HEK293 (cell line): ENCODE measurements around the gene AIFM1.

ENCODE experiments used
- KLF16 ChIP-seq: fragments of 450-650 bp; formaldehyde crosslinking; IDR thresholded peaks from 2 replicates; pipeline ENCODE4 v1.5.1; 2017; ENCODE audit warnings: missing biosample characterization, missing genetic modification characterization
- PRDM1 ChIP-seq: fragments of 450-650 bp; formaldehyde crosslinking; IDR thresholded peaks from 2 replicates; pipeline ENCODE4; 2016; ENCODE audit warnings: missing biosample characterization, missing genetic modification characterization
- SCRT1 ChIP-seq: fragments of 450-650 bp; formaldehyde crosslinking; IDR thresholded peaks from 2 replicates; pipeline ENCODE4 v1.5.1; 2016; ENCODE audit warnings: missing biosample characterization, missing genetic modification characterization, borderline replicate concordance
- ZBTB21 ChIP-seq: fragments of 450-650 bp; formaldehyde crosslinking; IDR thresholded peaks from 2 replicates; pipeline ENCODE4 v1.5.1; 2017; ENCODE audit warnings: missing biosample characterization, missing genetic modification characterization
- ZNF350 ChIP-seq: fragments of 450-650 bp; formaldehyde crosslinking; IDR thresholded peaks from 2 replicates; pipeline ENCODE4 v1.5.0; 2017; ENCODE audit warnings: missing biosample characterization, mild to moderate bottlenecking, missing genetic modification characterization
- ZNF549 ChIP-seq: fragments of 450-650 bp; IDR thresholded peaks from 2 replicates; pipeline ENCODE4 v1.5.1; 2018; ENCODE audit warnings: missing biosample characterization, missing genetic modification characterization, mild to moderate bottlenecking, inconsistent platforms, moderate library complexity
- TF ChIP-seq, protein P1 (sequence below): fragments of 450-650 bp; formaldehyde crosslinking; IDR thresholded peaks from 2 replicates; pipeline ENCODE4 v1.5.1; 2016; ENCODE audit warnings: missing biosample characterization, missing genetic modification characterization
- TF ChIP-seq, protein P2 (sequence below): fragments of 450-650 bp; formaldehyde crosslinking; IDR thresholded peaks from 2 replicates; pipeline ENCODE4 v1.5.1; 2016; ENCODE audit warnings: missing biosample characterization, missing genetic modification characterization
- TF ChIP-seq, protein P3 (sequence below): fragments of 450-650 bp; IDR thresholded peaks from 2 replicates; pipeline ENCODE4 v1.5.1; 2018; ENCODE audit warnings: missing biosample characterization, missing genetic modification characterization
- TF ChIP-seq, protein P4 (sequence below): IDR thresholded peaks from 2 replicates; pipeline ENCODE4 v1.6.1; 2011; ENCODE audit warnings: mild to moderate bottlenecking, low read depth, low read length, borderline replicate concordance
- TF ChIP-seq, protein P5 (sequence below): fragments of 450-650 bp; formaldehyde crosslinking; IDR thresholded peaks from 2 replicates; pipeline ENCODE4 v1.5.1; 2017; ENCODE audit warnings: missing biosample characterization, missing genetic modification characterization
- TF ChIP-seq, protein P6 (sequence below): fragments of 450-650 bp; formaldehyde crosslinking; IDR thresholded peaks from 2 replicates; pipeline ENCODE4 v1.5.0; 2017; ENCODE audit warnings: missing biosample characterization, missing genetic modification characterization, borderline replicate concordance
- TF ChIP-seq, protein P7 (sequence below): fragments of 450-650 bp; formaldehyde crosslinking; IDR thresholded peaks from 2 replicates; pipeline ENCODE4; 2016; ENCODE audit warnings: missing biosample characterization, missing genetic modification characterization
- TF ChIP-seq, protein P8 (sequence below): fragments of 450-650 bp; formaldehyde crosslinking; IDR thresholded peaks from 2 replicates; pipeline ENCODE4 v1.5.1; 2016; ENCODE audit warnings: missing biosample characterization, missing genetic modification characterization

DNA sequence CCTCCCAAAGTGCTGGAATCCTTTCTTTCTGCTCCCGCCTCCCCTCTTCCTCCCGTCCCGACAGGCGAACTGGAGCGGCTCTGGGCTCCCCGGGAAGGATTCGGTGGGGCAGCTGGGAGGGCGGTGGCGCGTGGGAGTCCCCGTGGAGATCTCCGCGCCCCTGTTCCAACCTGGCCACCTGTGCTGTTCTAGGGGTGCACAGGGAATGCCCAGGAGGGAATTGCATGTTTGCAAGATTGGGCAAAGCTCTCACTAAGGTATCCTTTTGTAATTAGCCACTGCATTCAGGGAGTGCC is 44.2 kb downstream of the AIFM1 start:
- TF ChIP-seq, protein P1, sequence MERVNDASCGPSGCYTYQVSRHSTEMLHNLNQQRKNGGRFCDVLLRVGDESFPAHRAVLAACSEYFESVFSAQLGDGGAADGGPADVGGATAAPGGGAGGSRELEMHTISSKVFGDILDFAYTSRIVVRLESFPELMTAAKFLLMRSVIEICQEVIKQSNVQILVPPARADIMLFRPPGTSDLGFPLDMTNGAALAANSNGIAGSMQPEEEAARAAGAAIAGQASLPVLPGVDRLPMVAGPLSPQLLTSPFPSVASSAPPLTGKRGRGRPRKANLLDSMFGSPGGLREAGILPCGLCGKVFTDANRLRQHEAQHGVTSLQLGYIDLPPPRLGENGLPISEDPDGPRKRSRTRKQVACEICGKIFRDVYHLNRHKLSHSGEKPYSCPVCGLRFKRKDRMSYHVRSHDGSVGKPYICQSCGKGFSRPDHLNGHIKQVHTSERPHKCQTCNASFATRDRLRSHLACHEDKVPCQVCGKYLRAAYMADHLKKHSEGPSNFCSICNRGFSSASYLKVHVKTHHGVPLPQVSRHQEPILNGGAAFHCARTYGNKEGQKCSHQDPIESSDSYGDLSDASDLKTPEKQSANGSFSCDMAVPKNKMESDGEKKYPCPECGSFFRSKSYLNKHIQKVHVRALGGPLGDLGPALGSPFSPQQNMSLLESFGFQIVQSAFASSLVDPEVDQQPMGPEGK (tag by site-specific recombination) = no peak
- TF ChIP-seq, protein P2, sequence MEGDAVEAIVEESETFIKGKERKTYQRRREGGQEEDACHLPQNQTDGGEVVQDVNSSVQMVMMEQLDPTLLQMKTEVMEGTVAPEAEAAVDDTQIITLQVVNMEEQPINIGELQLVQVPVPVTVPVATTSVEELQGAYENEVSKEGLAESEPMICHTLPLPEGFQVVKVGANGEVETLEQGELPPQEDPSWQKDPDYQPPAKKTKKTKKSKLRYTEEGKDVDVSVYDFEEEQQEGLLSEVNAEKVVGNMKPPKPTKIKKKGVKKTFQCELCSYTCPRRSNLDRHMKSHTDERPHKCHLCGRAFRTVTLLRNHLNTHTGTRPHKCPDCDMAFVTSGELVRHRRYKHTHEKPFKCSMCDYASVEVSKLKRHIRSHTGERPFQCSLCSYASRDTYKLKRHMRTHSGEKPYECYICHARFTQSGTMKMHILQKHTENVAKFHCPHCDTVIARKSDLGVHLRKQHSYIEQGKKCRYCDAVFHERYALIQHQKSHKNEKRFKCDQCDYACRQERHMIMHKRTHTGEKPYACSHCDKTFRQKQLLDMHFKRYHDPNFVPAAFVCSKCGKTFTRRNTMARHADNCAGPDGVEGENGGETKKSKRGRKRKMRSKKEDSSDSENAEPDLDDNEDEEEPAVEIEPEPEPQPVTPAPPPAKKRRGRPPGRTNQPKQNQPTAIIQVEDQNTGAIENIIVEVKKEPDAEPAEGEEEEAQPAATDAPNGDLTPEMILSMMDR = no peak
- TF ChIP-seq ZNF350 (tag by site-specific recombination) = no peak
- TF ChIP-seq, protein P3, sequence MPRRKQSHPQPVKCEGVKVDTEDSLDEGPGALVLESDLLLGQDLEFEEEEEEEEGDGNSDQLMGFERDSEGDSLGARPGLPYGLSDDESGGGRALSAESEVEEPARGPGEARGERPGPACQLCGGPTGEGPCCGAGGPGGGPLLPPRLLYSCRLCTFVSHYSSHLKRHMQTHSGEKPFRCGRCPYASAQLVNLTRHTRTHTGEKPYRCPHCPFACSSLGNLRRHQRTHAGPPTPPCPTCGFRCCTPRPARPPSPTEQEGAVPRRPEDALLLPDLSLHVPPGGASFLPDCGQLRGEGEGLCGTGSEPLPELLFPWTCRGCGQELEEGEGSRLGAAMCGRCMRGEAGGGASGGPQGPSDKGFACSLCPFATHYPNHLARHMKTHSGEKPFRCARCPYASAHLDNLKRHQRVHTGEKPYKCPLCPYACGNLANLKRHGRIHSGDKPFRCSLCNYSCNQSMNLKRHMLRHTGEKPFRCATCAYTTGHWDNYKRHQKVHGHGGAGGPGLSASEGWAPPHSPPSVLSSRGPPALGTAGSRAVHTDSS (tag by site-specific recombination) = no peak
- TF ChIP-seq SCRT1 (tag by site-specific recombination) = no peak
- TF ChIP-seq KLF16 (tag by site-specific recombination) = no peak
- TF ChIP-seq, protein P4, sequence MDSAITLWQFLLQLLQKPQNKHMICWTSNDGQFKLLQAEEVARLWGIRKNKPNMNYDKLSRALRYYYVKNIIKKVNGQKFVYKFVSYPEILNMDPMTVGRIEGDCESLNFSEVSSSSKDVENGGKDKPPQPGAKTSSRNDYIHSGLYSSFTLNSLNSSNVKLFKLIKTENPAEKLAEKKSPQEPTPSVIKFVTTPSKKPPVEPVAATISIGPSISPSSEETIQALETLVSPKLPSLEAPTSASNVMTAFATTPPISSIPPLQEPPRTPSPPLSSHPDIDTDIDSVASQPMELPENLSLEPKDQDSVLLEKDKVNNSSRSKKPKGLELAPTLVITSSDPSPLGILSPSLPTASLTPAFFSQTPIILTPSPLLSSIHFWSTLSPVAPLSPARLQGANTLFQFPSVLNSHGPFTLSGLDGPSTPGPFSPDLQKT = no peak
- TF ChIP-seq, protein P5, sequence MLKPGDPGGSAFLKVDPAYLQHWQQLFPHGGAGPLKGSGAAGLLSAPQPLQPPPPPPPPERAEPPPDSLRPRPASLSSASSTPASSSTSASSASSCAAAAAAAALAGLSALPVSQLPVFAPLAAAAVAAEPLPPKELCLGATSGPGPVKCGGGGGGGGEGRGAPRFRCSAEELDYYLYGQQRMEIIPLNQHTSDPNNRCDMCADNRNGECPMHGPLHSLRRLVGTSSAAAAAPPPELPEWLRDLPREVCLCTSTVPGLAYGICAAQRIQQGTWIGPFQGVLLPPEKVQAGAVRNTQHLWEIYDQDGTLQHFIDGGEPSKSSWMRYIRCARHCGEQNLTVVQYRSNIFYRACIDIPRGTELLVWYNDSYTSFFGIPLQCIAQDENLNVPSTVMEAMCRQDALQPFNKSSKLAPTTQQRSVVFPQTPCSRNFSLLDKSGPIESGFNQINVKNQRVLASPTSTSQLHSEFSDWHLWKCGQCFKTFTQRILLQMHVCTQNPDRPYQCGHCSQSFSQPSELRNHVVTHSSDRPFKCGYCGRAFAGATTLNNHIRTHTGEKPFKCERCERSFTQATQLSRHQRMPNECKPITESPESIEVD (tag by site-specific recombination) = no peak
- TF ChIP-seq PRDM1 = no peak
- no peak for TF ChIP-seq ZBTB21 (tag by site-specific recombination)
- no peak for TF ChIP-seq ZNF549
- TF ChIP-seq, protein P6, sequence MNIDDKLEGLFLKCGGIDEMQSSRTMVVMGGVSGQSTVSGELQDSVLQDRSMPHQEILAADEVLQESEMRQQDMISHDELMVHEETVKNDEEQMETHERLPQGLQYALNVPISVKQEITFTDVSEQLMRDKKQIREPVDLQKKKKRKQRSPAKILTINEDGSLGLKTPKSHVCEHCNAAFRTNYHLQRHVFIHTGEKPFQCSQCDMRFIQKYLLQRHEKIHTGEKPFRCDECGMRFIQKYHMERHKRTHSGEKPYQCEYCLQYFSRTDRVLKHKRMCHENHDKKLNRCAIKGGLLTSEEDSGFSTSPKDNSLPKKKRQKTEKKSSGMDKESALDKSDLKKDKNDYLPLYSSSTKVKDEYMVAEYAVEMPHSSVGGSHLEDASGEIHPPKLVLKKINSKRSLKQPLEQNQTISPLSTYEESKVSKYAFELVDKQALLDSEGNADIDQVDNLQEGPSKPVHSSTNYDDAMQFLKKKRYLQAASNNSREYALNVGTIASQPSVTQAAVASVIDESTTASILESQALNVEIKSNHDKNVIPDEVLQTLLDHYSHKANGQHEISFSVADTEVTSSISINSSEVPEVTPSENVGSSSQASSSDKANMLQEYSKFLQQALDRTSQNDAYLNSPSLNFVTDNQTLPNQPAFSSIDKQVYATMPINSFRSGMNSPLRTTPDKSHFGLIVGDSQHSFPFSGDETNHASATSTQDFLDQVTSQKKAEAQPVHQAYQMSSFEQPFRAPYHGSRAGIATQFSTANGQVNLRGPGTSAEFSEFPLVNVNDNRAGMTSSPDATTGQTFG (tag by site-specific recombination) = no peak
- TF ChIP-seq, protein P7, sequence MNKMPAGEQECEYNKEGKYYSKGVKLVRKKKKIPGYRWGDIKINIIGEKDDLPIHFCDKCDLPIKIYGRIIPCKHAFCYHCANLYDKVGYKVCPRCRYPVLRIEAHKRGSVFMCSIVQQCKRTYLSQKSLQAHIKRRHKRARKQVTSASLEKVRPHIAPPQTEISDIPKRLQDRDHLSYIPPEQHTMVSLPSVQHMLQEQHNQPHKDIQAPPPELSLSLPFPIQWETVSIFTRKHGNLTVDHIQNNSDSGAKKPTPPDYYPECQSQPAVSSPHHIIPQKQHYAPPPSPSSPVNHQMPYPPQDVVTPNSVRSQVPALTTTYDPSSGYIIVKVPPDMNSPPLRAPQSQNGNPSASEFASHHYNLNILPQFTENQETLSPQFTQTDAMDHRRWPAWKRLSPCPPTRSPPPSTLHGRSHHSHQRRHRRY (tag by site-specific recombination) = no peak
- TF ChIP-seq, protein P8, sequence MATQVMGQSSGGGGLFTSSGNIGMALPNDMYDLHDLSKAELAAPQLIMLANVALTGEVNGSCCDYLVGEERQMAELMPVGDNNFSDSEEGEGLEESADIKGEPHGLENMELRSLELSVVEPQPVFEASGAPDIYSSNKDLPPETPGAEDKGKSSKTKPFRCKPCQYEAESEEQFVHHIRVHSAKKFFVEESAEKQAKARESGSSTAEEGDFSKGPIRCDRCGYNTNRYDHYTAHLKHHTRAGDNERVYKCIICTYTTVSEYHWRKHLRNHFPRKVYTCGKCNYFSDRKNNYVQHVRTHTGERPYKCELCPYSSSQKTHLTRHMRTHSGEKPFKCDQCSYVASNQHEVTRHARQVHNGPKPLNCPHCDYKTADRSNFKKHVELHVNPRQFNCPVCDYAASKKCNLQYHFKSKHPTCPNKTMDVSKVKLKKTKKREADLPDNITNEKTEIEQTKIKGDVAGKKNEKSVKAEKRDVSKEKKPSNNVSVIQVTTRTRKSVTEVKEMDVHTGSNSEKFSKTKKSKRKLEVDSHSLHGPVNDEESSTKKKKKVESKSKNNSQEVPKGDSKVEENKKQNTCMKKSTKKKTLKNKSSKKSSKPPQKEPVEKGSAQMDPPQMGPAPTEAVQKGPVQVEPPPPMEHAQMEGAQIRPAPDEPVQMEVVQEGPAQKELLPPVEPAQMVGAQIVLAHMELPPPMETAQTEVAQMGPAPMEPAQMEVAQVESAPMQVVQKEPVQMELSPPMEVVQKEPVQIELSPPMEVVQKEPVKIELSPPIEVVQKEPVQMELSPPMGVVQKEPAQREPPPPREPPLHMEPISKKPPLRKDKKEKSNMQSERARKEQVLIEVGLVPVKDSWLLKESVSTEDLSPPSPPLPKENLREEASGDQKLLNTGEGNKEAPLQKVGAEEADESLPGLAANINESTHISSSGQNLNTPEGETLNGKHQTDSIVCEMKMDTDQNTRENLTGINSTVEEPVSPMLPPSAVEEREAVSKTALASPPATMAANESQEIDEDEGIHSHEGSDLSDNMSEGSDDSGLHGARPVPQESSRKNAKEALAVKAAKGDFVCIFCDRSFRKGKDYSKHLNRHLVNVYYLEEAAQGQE (tag by site-specific recombination) = no peak
